Type B pancreatic cell (in vitro differentiated cells): ENCODE measurements around the gene MS4A6A. TPM values are rescaled to one million over a fixed set of nuclear protein-coding genes. Genes with fewer than 3 reads are reported as not detected.

Experiments
- DNase-seq: peaks from one replicate; pipeline ENCODE4 v3.0.0; 2021; ENCODE audit warnings: mixed read lengths; ENCODE audit not compliant: unreplicated experiment; ENCODE audit errors: extremely low spot score
- H3K27ac Mint-ChIP-seq: 2 replicates; pipeline ENCODE4 v1.8.0; 2021; ENCODE audit warnings: mild to moderate bottlenecking, mixed read lengths
- H3K27me3 Mint-ChIP-seq: 2 replicates; pipeline ENCODE4 v1.8.0; 2021; ENCODE audit warnings: mixed read lengths
- H3K36me3 Mint-ChIP-seq: 2 replicates; pipeline ENCODE4 v1.8.0; 2021; ENCODE audit warnings: mixed read lengths
- H3K4me1 Mint-ChIP-seq: one replicate; pipeline ENCODE4 v1.8.0; 2021; ENCODE audit warnings: mixed read lengths; ENCODE audit not compliant: unreplicated experiment
- H3K4me3 Mint-ChIP-seq: 2 replicates; pipeline ENCODE4 v1.8.0; 2021; ENCODE audit warnings: mild to moderate bottlenecking, mixed read lengths
- H3K9me3 Mint-ChIP-seq: 2 replicates; pipeline ENCODE4 v1.8.0; 2021; ENCODE audit warnings: mixed read lengths
- CTCF ChIP-seq: fragments of 200-600 bp; sonication (generic); conservative IDR thresholded peaks from 2 replicates; pipeline ENCODE4 v1.5.0; 2021; ENCODE audit warnings: antibody characterized with exemption, mild to moderate bottlenecking
- total RNA-seq: library from RNA; stranded (reverse); gene quantifications from 2 replicates; pipeline ENCODE4 v1.2.1, GENCODE V29; 2021; ENCODE audit warnings: low replicate concordance

MS4A6A gene
- total RNA-seq, 1 donor from 2014 or later: 4.2 TPM

GRCh38 chr11:60214386-60214785 lies 31.5 kb upstream of the MS4A6A start:
- no peaks in the 10 kb centered on the region for H3K36me3 Mint-ChIP-seq
- DNase-seq: no peak
- no peak overlapping the region for H3K4me3 Mint-ChIP-seq
- H3K27me3 Mint-ChIP-seq: peaks cover 3% of the 10 kb centered on the region
- H3K27ac Mint-ChIP-seq: no peak overlapping the region
- H3K4me1 Mint-ChIP-seq: no peaks in the 10 kb centered on the region
- TF ChIP-seq CTCF: no peak
- no peaks in the 10 kb centered on the region for H3K9me3 Mint-ChIP-seq

GRCh38 chr11:60211206-60211605 lies 28.3 kb upstream of the MS4A6A start:
- no peak overlapping the region for H3K27ac Mint-ChIP-seq
- H3K4me3 Mint-ChIP-seq: no peak overlapping the region
- no peaks in the 10 kb centered on the region for H3K4me1 Mint-ChIP-seq
- TF ChIP-seq CTCF: no peak
- no peaks in the 10 kb centered on the region for H3K36me3 Mint-ChIP-seq
- no peak for DNase-seq
- H3K9me3 Mint-ChIP-seq: no peaks in the 10 kb centered on the region
- peaks cover 3% of the 10 kb centered on the region for H3K27me3 Mint-ChIP-seq

- Mint-ChIP-seq H3K36me3 (no peaks in the 10 kb centered on the region), H3K27me3 (no peaks in the 10 kb centered on the region), H3K4me3 (no peak overlapping the region), H3K4me1 (no peaks in the 10 kb centered on the region), H3K27ac (no peak overlapping the region), H3K9me3 (no peaks in the 10 kb centered on the region)
- DNase-seq: no peak
- no peak for TF ChIP-seq CTCF
Measured at GRCh38 chr11:60209977-60210376, 27.1 kb upstream of the MS4A6A start.

- H3K4me1 Mint-ChIP-seq: no peaks in the 10 kb centered on the region
- DNase-seq: no peak
- no peak overlapping the region for H3K27ac Mint-ChIP-seq
- TF ChIP-seq CTCF: no peak
- H3K36me3 Mint-ChIP-seq: no peaks in the 10 kb centered on the region
- H3K4me3 Mint-ChIP-seq: no peak overlapping the region
- no peaks in the 10 kb centered on the region for H3K27me3 Mint-ChIP-seq
- no peaks in the 10 kb centered on the region for H3K9me3 Mint-ChIP-seq
Measured at GRCh38 chr11:60208951-60209350, 26.1 kb upstream of the MS4A6A start.

GRCh38 chr11:60208146-60208895 lies 25.4 kb upstream of the MS4A6A start:
- H3K4me1 Mint-ChIP-seq: no peaks in the 10 kb centered on the region
- H3K27me3 Mint-ChIP-seq: no peaks in the 10 kb centered on the region
- H3K4me3 Mint-ChIP-seq: no peak overlapping the region

More at GRCh38 chr11:60208146-60208895, 25.4 kb upstream of the MS4A6A start:
- no peak for DNase-seq
- no peaks in the 10 kb centered on the region for H3K36me3 Mint-ChIP-seq
- no peak for TF ChIP-seq CTCF
- no peaks in the 10 kb centered on the region for H3K9me3 Mint-ChIP-seq
- no peak overlapping the region for H3K27ac Mint-ChIP-seq
